Activated T-cell treated with anti-CD3 and anti-CD28 coated beads, Interleukin-2, amount 50 U/mL, for 4 hours (primary cell): Measurements from ENCODE around the gene CEMIP. TPM values are rescaled to one million over a fixed set of nuclear protein-coding genes. Genes with fewer than 3 reads are reported as not detected.
"Not testable (repeated sequence)": the region's sequence is repeated elsewhere in the genome, so short reads cannot be mapped to it uniquely, and the experiment has no call there.

Source experiments
- ATAC-seq, 2 donors: fragments of 200-7000 bp; cut with Tn5 transposase; one replicate each; pipeline ENCODE4 v1.10.0; 2021
- DNase-seq: peaks from one replicate; pipeline ENCODE4 v3.0.0-alpha.2; 2020
- H3K27me3 Mint-ChIP-seq: one replicate; pipeline ENCODE4 v1.8.0; 2021; ENCODE audit warnings: low read depth, mixed read lengths
- H3K36me3 Mint-ChIP-seq: one replicate; pipeline ENCODE4 v1.8.0; 2022; ENCODE audit warnings: mixed read lengths; ENCODE audit not compliant: insufficient read depth
- H3K4me1 Mint-ChIP-seq: one replicate; pipeline ENCODE4 v1.8.0; 2021; ENCODE audit warnings: low read depth, mixed read lengths
- H3K4me3 Mint-ChIP-seq: one replicate; pipeline ENCODE4 v1.8.0; 2021; ENCODE audit warnings: mild to moderate bottlenecking, moderate library complexity, mixed read lengths
- H3K9me3 Mint-ChIP-seq: one replicate; pipeline ENCODE4 v1.8.0; 2021; ENCODE audit warnings: mixed read lengths
- total RNA-seq, 3 donors: library from RNA; stranded (reverse); gene quantifications; one replicate each; pipeline ENCODE4 v1.2.1, GENCODE V29; 2021

The CEMIP gene
- total RNA-seq, 3 donors from 2014 or later = 0.30 to 0.51 (median 0.37) TPM

- H3K36me3 Mint-ChIP-seq = peaks cover 42% of the 10 kb centered on the region
- DNase-seq = no peak
- H3K4me3 Mint-ChIP-seq = no peak overlapping the region
- ATAC-seq = no peak
- no peaks in the 10 kb centered on the region for H3K9me3 Mint-ChIP-seq
- H3K27me3 Mint-ChIP-seq = no peaks in the 10 kb centered on the region
- no peaks in the 10 kb centered on the region for H3K4me1 Mint-ChIP-seq
Measured at GRCh38 chr15:80944818-80945217, 165.6 kb downstream of the CEMIP start.

- H3K36me3 Mint-ChIP-seq = peaks cover 43% of the 10 kb centered on the region
Measured at GRCh38 chr15:80945605-80946004, 166.4 kb downstream of the CEMIP start.

GRCh38 chr15:80946576-80946975 lies 167.4 kb downstream of the CEMIP start:
- no peaks in the 10 kb centered on the region for H3K9me3 Mint-ChIP-seq
- H3K4me3 Mint-ChIP-seq = no peak overlapping the region
- no peak for ATAC-seq
- H3K36me3 Mint-ChIP-seq = peaks cover 42% of the 10 kb centered on the region
- H3K4me1 Mint-ChIP-seq = no peaks in the 10 kb centered on the region
- DNase-seq = no peak
- H3K27me3 Mint-ChIP-seq = no peaks in the 10 kb centered on the region

More at GRCh38 chr15:80945605-80946004, 166.4 kb downstream of the CEMIP start:
- no peaks in the 10 kb centered on the region for H3K9me3 Mint-ChIP-seq
- DNase-seq = no peak
- H3K4me3 Mint-ChIP-seq = no peak overlapping the region
- no peak for ATAC-seq
- no peaks in the 10 kb centered on the region for H3K27me3 Mint-ChIP-seq
- no peaks in the 10 kb centered on the region for H3K4me1 Mint-ChIP-seq

- H3K4me1 Mint-ChIP-seq = no peaks in the 10 kb centered on the region
- H3K27me3 Mint-ChIP-seq = no peaks in the 10 kb centered on the region
- ATAC-seq (no peak), DNase-seq (no peak)
- no peak overlapping the region for H3K4me3 Mint-ChIP-seq
- H3K36me3 Mint-ChIP-seq = peaks cover 46% of the 10 kb centered on the region
- H3K9me3 Mint-ChIP-seq = no peaks in the 10 kb centered on the region
Measured at GRCh38 chr15:80948651-80949292, 169.6 kb downstream of the CEMIP start.

- DNase-seq (no peak), ATAC-seq (no peak)
- Mint-ChIP-seq H3K4me1 (no peaks in the 10 kb centered on the region), H3K36me3 (peaks cover 40% of the 10 kb centered on the region), H3K4me3 (no peak overlapping the region), H3K9me3 (no peaks in the 10 kb centered on the region), H3K27me3 (no peaks in the 10 kb centered on the region)
Measured at GRCh38 chr15:80949756-80950155, 170.6 kb downstream of the CEMIP start.

GRCh38 chr15:80950291-80951078 lies 171.3 kb downstream of the CEMIP start:
- peaks cover 2% of the 10 kb centered on the region for H3K4me1 Mint-ChIP-seq
- H3K36me3 Mint-ChIP-seq = peaks cover 41% of the 10 kb centered on the region

GRCh38 chr15:80951941-80952340 lies 172.8 kb downstream of the CEMIP start:
- Mint-ChIP-seq H3K27me3 (no peaks in the 10 kb centered on the region), H3K36me3 (peaks cover 31% of the 10 kb centered on the region), H3K4me1 (peaks cover 9% of the 10 kb centered on the region), H3K4me3 (no peak overlapping the region), H3K9me3 (no peaks in the 10 kb centered on the region)
- DNase-seq (no peak), ATAC-seq (no peak)

More at GRCh38 chr15:80950291-80951078, 171.3 kb downstream of the CEMIP start:
- no peaks in the 10 kb centered on the region for H3K9me3 Mint-ChIP-seq
- DNase-seq (no peak), ATAC-seq (no peak)
- no peak overlapping the region for H3K4me3 Mint-ChIP-seq
- H3K27me3 Mint-ChIP-seq = no peaks in the 10 kb centered on the region

- H3K4me3 Mint-ChIP-seq = no peak overlapping the region
- DNase-seq (no peak), ATAC-seq (no peak)
- no peaks in the 10 kb centered on the region for H3K27me3 Mint-ChIP-seq
- H3K36me3 Mint-ChIP-seq = peaks cover 37% of the 10 kb centered on the region
- no peaks in the 10 kb centered on the region for H3K9me3 Mint-ChIP-seq
- peaks cover 12% of the 10 kb centered on the region for H3K4me1 Mint-ChIP-seq
Measured at GRCh38 chr15:80953001-80953952, 174.1 kb downstream of the CEMIP start.

GRCh38 chr15:80953953-80954778 lies 175.0 kb downstream of the CEMIP start:
- Mint-ChIP-seq H3K36me3 (peaks cover 41% of the 10 kb centered on the region), H3K27me3 (no peaks in the 10 kb centered on the region), H3K4me1 (peaks cover 12% of the 10 kb centered on the region), H3K9me3 (no peaks in the 10 kb centered on the region), H3K4me3 (no peak overlapping the region)
- ATAC-seq (no peak), DNase-seq (no peak)

- DNase-seq (peak; percentile 29), ATAC-seq (peak; percentile 96 to 100)
- H3K4me3 Mint-ChIP-seq, H3K27me3 Mint-ChIP-seq, H3K9me3 Mint-ChIP-seq: not testable (repeated sequence)
- Mint-ChIP-seq H3K4me1 (peaks cover 12% of the 10 kb centered on the region), H3K36me3 (peaks cover 45% of the 10 kb centered on the region)
Measured at GRCh38 chr15:80955571-80956452, 176.6 kb downstream of the CEMIP start.

- Mint-ChIP-seq H3K9me3 (no peaks in the 10 kb centered on the region), H3K4me1 (peaks cover 23% of the 10 kb centered on the region), H3K36me3 (peaks cover 40% of the 10 kb centered on the region), H3K27me3 (no peaks in the 10 kb centered on the region), H3K4me3 (no peak overlapping the region)
- ATAC-seq (no peak), DNase-seq (no peak)
Measured at GRCh38 chr15:80957556-80957955, 178.4 kb downstream of the CEMIP start.

- peaks cover 40% of the 10 kb centered on the region for H3K36me3 Mint-ChIP-seq
- H3K27me3 Mint-ChIP-seq = no peaks in the 10 kb centered on the region
- ATAC-seq (no peak), DNase-seq (no peak)
- no peaks in the 10 kb centered on the region for H3K9me3 Mint-ChIP-seq
- peaks cover 26% of the 10 kb centered on the region for H3K4me1 Mint-ChIP-seq
- no peak overlapping the region for H3K4me3 Mint-ChIP-seq
Measured at GRCh38 chr15:80957976-80958375, 178.8 kb downstream of the CEMIP start.
